ENCODE measurements around the gene CIDEA.

The CIDEA gene

DNA sequence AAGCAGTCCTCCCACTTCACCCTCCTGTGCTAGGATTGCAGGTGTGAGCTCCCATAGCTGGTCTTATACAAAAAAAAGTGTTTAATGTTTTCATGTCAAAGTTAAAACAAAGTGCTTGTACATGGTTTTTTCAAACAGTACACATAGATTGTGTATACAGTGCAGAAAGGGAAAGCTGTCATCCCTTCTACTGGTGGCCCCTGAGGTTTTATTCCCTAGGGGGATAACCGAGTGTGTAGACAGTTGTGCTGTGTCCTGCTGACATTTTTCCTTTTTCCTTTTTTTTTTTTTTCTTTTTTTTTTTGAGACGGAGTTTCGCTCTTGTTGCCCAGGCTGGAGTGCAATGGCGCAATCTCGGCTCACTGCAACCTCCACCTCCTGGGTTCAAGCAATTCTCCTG is 64.7 kb downstream of the CIDEA start:
- DNase-seq (ENCODE audit: low spot score) = no peak

GRCh38 chr18:12321333-12321732 is 67.2 kb downstream of the CIDEA start:
- DNase-seq (ENCODE audit: low spot score) = no peak

GRCh38 chr18:12324991-12325725 is 71.0 kb downstream of the CIDEA start:
- no peak for DNase-seq (ENCODE audit: low spot score)

DNA sequence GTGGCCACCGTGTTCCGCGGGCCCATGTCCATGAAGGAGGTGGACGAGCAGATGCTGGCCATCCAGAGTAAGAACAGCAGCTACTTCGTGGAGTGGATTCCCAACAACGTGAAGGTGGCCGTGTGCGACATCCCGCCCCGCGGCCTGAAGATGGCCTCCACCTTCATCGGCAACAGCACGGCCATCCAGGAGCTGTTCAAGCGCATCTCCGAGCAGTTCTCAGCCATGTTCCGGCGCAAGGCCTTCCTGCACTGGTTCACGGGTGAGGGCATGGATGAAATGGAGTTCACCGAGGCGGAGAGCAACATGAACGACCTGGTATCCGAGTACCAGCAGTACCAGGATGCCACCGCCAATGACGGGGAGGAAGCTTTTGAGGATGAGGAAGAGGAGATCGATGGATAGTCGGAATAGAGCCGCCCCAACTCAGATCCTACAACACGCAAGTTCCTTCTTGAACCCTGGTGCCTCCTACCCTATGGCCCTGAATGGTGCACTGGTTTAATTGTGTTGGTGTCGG is 71.6 kb downstream of the CIDEA start:
- no peak for DNase-seq (ENCODE audit: low spot score)

- no peak for DNase-seq (ENCODE audit: low spot score)
Observed at GRCh38 chr18:12326711-12327460, 72.7 kb downstream of the CIDEA start.
